ENCODE measurements around the gene CDH11.

DNA sequence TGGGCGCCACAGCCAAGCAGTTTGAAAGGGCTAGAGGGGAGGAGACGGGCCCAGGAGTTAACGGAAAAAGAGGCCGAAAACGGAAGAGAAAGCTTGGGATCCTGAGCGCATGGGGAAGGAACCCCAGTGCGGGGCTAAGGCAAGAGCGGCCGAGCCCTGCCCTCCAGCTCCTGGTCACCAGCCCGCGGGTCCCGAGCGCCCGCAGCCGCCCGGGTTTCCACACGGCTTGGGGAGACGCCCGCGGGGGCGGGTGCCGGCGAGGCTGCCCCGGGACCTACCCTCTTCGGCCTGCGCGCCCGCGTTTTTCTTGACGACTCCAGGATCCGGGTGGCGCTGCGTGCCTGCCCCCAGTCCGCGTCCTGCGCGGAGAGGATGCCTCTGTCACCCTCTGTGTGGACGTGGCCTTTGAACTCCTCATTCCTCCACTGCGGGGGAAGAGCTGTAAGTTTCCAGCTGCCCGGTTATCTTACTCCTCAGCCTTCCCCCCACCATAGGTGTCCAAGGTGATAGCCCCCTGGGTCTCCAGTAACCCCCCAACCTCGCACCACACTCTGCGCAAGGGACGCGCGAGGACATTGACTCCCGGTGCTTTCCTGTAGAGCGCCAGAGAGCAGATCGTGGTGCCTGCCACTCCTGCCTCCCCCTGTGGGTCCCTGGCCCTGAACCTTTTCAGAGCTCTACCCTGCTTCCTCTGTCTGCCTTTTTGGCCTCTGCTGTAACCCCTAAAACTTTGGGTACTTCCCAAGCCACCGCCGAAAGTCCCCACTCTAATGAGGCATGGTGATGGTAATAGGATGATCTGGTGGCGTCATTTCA, 1.7 kb upstream of the CDH11 start:
- TF ChIP-seq, protein P1, sequence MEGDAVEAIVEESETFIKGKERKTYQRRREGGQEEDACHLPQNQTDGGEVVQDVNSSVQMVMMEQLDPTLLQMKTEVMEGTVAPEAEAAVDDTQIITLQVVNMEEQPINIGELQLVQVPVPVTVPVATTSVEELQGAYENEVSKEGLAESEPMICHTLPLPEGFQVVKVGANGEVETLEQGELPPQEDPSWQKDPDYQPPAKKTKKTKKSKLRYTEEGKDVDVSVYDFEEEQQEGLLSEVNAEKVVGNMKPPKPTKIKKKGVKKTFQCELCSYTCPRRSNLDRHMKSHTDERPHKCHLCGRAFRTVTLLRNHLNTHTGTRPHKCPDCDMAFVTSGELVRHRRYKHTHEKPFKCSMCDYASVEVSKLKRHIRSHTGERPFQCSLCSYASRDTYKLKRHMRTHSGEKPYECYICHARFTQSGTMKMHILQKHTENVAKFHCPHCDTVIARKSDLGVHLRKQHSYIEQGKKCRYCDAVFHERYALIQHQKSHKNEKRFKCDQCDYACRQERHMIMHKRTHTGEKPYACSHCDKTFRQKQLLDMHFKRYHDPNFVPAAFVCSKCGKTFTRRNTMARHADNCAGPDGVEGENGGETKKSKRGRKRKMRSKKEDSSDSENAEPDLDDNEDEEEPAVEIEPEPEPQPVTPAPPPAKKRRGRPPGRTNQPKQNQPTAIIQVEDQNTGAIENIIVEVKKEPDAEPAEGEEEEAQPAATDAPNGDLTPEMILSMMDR (IDR thresholded peaks at IDR 0.05; ENCODE audit: low read length) = no peak
- TF ChIP-seq EZH2phosphoT487 (IDR thresholded peaks at IDR 0.05; ENCODE audit: low read length) (no peak), EZH2 (optimal IDR thresholded peaks at IDR 0.05; ENCODE audit: low read depth, low read length) (no peak)
